Mammary epithelial cell (primary cell): ENCODE data around the gene FOXI1.

ENCODE experiments used
- EZH2 ChIP-seq: IDR thresholded peaks from 2 replicates; pipeline ENCODE4 v1.6.1; 2012; ENCODE audit warnings: low read length, inconsistent platforms, borderline replicate concordance
- TF ChIP-seq, protein P1 (sequence below), 2 donors: IDR thresholded peaks in 1 of 2; conservative IDR thresholded peaks in 1 of 2; 2 replicates each; pipeline ENCODE4 v1.5.1; 2011 to 2012; ENCODE audit warnings: inconsistent platforms in 2 of 2, low read length in 2 of 2, mild to moderate bottlenecking in 2 of 2, control low read depth in 1 of 2, low read depth in 1 of 2; ENCODE audit not compliant: insufficient read depth in 1 of 2; ENCODE audit errors: extremely low read depth in 1 of 2

DNA sequence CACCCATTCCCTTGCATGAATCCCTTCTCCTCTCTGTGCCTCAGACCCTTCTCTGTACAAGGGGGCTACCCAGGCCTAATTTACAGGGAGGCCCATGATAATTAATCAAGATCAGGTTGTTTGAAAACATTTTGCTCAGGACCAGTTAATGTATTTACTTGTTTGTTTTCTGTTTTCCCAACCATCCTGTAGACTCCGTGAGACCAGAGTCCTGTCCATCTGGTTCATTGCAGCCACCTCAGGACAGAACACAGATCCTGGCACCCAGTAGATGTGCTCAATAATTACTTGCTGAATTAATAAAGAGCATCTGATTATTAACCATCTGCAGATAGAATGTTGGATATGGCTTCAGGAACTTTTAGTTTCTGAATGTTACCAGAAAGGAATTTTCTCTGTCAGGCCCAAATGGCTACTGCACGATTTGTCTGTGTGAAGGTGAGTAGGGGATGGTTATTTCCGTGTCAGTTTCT is 27.3 kb downstream of the FOXI1 start:
- TF ChIP-seq EZH2: no peak
- TF ChIP-seq, protein P1, sequence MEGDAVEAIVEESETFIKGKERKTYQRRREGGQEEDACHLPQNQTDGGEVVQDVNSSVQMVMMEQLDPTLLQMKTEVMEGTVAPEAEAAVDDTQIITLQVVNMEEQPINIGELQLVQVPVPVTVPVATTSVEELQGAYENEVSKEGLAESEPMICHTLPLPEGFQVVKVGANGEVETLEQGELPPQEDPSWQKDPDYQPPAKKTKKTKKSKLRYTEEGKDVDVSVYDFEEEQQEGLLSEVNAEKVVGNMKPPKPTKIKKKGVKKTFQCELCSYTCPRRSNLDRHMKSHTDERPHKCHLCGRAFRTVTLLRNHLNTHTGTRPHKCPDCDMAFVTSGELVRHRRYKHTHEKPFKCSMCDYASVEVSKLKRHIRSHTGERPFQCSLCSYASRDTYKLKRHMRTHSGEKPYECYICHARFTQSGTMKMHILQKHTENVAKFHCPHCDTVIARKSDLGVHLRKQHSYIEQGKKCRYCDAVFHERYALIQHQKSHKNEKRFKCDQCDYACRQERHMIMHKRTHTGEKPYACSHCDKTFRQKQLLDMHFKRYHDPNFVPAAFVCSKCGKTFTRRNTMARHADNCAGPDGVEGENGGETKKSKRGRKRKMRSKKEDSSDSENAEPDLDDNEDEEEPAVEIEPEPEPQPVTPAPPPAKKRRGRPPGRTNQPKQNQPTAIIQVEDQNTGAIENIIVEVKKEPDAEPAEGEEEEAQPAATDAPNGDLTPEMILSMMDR (conservative IDR thresholded peaks at IDR 0.05 in 1 of 2, IDR thresholded peaks at IDR 0.05 in 1 of 2; ENCODE audit: extremely low read depth in 1 of 2, insufficient read depth in 1 of 2, low read depth in 1 of 2, low read length in 2 of 2): no peak
